ENCODE measurements around the gene FGF12.

Gene FGF12

DNA sequence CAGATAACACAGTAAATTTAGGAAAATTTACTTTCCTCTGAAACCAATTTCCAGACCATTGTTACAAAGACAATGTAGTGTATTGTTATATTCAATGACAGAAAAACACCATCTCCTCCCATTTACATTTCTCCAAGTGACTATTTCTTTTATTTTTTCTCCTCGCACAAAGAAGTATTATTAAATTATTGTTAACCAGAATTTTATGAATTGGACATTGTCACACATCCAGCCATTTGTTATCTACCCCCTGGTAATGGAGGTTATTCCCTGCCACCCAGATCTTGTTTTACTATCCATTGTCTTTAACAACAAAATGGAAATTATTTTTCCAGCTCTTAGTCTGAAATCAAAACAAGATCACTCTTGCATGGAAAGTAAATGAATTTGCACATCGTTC, 511.3 kb downstream of the FGF12 start:
- H3K4me3 ChIP-seq (replicated peaks; ENCODE audit: low read depth, low read length) = no peak overlapping the region
- TF ChIP-seq, protein P1, sequence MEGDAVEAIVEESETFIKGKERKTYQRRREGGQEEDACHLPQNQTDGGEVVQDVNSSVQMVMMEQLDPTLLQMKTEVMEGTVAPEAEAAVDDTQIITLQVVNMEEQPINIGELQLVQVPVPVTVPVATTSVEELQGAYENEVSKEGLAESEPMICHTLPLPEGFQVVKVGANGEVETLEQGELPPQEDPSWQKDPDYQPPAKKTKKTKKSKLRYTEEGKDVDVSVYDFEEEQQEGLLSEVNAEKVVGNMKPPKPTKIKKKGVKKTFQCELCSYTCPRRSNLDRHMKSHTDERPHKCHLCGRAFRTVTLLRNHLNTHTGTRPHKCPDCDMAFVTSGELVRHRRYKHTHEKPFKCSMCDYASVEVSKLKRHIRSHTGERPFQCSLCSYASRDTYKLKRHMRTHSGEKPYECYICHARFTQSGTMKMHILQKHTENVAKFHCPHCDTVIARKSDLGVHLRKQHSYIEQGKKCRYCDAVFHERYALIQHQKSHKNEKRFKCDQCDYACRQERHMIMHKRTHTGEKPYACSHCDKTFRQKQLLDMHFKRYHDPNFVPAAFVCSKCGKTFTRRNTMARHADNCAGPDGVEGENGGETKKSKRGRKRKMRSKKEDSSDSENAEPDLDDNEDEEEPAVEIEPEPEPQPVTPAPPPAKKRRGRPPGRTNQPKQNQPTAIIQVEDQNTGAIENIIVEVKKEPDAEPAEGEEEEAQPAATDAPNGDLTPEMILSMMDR (IDR thresholded peaks at IDR 0.05; ENCODE audit: low read length, missing control alignments) = no peak
- no peak for DNase-seq (ENCODE audit: low read depth)

DNA sequence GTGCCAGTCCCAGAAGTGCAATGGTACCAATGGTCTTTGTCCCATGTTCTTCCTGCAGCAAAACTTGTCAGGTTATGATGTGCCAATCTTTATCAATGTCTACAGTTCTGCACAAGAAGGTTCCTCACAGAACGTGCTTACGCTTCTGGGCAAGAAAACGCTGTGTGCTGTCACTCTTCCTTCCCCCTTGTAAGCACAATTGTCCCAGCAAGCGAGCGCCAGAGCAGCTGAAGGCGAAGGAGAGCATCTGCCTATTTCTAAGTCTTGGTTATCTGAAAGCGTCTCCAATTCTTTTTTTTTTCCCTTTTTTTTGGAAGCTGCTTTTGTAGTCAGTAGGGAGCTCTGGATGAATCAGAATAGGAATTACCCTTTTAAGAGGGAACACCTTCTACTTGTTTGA, 514.4 kb downstream of the FGF12 start:
- no peak for DNase-seq (ENCODE audit: low read depth)
- no peak overlapping the region for H3K4me3 ChIP-seq (replicated peaks; ENCODE audit: low read depth, low read length)
- TF ChIP-seq, protein P1 (IDR thresholded peaks at IDR 0.05; ENCODE audit: low read length, missing control alignments) = no peak

DNA sequence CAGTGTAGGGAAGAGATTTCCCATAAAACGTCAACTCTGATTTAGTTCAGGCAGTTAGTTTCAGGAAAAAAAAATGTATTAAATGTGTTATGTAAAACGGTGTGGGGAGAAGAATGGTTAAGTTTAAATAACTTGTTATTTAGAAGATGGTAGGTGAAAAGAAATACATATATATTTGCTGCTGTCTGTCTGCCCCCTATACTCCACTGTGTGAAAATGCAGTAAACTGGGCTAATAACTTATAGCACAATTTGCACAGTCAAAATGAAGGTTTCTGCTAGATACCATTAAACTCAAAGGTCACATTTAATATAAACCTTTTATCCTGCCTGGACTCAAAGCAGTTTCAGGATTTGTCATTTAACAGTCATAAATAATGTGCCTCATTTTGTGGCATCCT, 515.0 kb downstream of the FGF12 start:
- DNase-seq (ENCODE audit: low read depth) = no peak
- TF ChIP-seq, protein P1 (IDR thresholded peaks at IDR 0.05; ENCODE audit: low read length, missing control alignments) = no peak
- H3K4me3 ChIP-seq (replicated peaks; ENCODE audit: low read depth, low read length) = no peak overlapping the region

DNA sequence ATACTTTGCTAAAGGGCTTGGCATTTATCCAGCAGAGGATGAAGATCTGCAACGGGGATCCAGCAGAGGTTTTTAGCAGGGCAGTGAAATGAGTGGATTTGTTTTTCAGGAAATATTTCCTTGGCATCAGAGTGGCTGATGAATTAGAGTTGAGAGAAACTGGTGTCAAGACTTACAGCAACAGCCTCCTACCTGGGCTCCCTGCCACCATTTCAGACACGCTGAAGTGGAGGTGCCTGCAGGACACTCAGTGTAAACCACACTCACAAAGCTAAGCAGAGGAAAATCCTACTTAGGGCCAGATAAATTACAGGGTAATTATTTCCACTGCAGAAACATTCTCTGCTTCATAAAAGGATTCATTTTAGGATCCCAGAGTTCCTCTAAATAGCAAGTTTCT, 519.7 kb downstream of the FGF12 start:
- DNase-seq (ENCODE audit: low read depth) = no peak
- TF ChIP-seq, protein P1 (IDR thresholded peaks at IDR 0.05; ENCODE audit: low read length, missing control alignments) = no peak
- no peak overlapping the region for H3K4me3 ChIP-seq (replicated peaks; ENCODE audit: low read depth, low read length)

DNA sequence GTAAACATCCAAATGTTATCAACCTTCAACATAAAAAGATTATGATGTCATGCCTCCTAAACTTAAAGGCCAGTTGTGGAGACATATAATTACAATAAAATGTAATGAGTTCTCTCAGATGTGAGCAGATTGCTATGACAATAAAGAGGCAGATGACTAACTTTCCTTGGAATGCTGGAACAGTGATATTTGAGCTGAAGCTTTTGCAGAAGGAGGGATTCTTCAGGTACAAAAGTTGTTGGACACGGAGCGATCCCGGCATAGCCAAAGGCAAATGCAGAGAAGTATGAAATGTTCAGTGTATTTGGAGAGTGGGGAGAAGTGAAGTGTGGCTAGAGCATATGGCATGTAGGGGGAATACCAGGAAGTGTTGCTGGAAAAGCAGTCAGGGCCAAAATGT, 520.1 kb downstream of the FGF12 start:
- H3K4me3 ChIP-seq (replicated peaks; ENCODE audit: low read depth, low read length) = no peak overlapping the region
- no peak for DNase-seq (ENCODE audit: low read depth)
- TF ChIP-seq, protein P1 (IDR thresholded peaks at IDR 0.05; ENCODE audit: low read length, missing control alignments) = no peak

DNA sequence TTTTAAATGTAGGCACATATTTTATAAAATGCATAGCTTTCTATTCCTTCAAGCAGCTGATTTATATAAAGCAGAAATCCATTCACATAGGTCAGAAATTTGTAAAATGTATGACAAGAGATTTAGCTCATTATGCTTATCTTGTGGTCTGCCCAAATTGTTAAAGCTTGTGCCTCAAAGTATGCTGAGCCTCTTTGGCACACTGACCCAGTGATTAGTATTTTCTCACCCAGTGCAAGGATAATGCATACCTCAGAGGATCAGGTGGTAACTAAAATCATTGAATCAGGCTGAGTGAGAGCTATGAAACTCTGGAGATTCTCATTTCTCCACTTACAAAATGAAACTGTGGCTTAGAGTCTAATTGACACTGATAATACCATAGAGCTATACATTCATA, 533.3 kb downstream of the FGF12 start:
- DNase-seq (ENCODE audit: low read depth) = no peak
- TF ChIP-seq, protein P1 (IDR thresholded peaks at IDR 0.05; ENCODE audit: low read length, missing control alignments) = no peak
- H3K4me3 ChIP-seq (replicated peaks; ENCODE audit: low read depth, low read length) = no peak overlapping the region

DNA sequence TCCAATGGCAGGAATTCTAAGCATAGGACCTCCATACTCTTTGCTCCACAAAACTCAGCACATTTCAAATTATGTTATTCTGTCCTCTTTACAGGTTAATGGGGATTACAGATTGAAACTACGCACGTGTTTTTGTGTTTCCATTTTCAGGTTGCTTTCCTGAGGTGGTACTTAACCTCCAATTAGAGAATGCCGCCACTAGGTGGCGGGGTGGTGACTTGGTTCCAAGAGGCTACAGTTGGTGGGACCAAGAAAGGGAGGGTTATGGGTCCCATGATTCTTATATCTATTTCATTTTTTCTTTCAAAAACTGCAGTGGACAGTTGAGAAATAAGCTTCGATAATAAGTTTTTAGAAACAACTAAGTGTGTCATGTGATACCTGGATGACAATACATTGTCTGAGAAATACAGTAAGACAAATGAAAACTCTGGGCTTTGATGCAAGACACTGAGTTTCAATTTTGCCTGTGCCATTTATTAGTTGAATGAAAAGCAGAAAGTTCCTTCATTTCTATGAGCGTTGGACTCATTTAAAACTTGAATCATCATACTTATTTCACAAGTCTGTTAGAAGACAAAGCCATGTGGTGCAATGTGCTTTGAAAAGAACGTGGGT, 539.0 kb downstream of the FGF12 start:
- DNase-seq (ENCODE audit: low read depth) = peak; percentile 27
- TF ChIP-seq, protein P1 (IDR thresholded peaks at IDR 0.05; ENCODE audit: low read length, missing control alignments) = peak; percentile 48
- H3K4me3 ChIP-seq (replicated peaks; ENCODE audit: low read depth, low read length) = no peak overlapping the region
